Type B pancreatic cell (in vitro differentiated cells): ENCODE results near the gene ASIC3. TPM values are rescaled to one million over a fixed set of nuclear protein-coding genes. Genes with fewer than 3 reads are reported as not detected.

ENCODE experiments used
- DNase-seq: peaks from one replicate; pipeline ENCODE4 v3.0.0; 2021; ENCODE audit warnings: mixed read lengths; ENCODE audit not compliant: unreplicated experiment; ENCODE audit errors: extremely low spot score
- H3K27ac Mint-ChIP-seq: 2 replicates; pipeline ENCODE4 v1.8.0; 2021; ENCODE audit warnings: mild to moderate bottlenecking, mixed read lengths
- H3K27me3 Mint-ChIP-seq: 2 replicates; pipeline ENCODE4 v1.8.0; 2021; ENCODE audit warnings: mixed read lengths
- H3K36me3 Mint-ChIP-seq: 2 replicates; pipeline ENCODE4 v1.8.0; 2021; ENCODE audit warnings: mixed read lengths
- H3K4me1 Mint-ChIP-seq: one replicate; pipeline ENCODE4 v1.8.0; 2021; ENCODE audit warnings: mixed read lengths; ENCODE audit not compliant: unreplicated experiment
- H3K4me3 Mint-ChIP-seq: 2 replicates; pipeline ENCODE4 v1.8.0; 2021; ENCODE audit warnings: mild to moderate bottlenecking, mixed read lengths
- H3K9me3 Mint-ChIP-seq: 2 replicates; pipeline ENCODE4 v1.8.0; 2021; ENCODE audit warnings: mixed read lengths
- CTCF ChIP-seq: fragments of 200-600 bp; sonication (generic); conservative IDR thresholded peaks from 2 replicates; pipeline ENCODE4 v1.5.0; 2021; ENCODE audit warnings: antibody characterized with exemption, mild to moderate bottlenecking
- total RNA-seq: library from RNA; stranded (reverse); gene quantifications from 2 replicates; pipeline ENCODE4 v1.2.1, GENCODE V29; 2021; ENCODE audit warnings: low replicate concordance

The ASIC3 gene
- total RNA-seq, 1 donor from 2014 or later = 4.4 TPM

- peaks cover 18% of the 10 kb centered on the region for H3K27me3 Mint-ChIP-seq
Observed at GRCh38 chr7:151003572-151003971, 44.8 kb upstream of the ASIC3 start.

GRCh38 chr7:151005566-151005965, 42.8 kb upstream of the ASIC3 start:
- H3K27ac Mint-ChIP-seq = no peak overlapping the region
- H3K36me3 Mint-ChIP-seq = no peaks in the 10 kb centered on the region
- no peak for TF ChIP-seq CTCF
- H3K27me3 Mint-ChIP-seq = peaks cover 18% of the 10 kb centered on the region
- DNase-seq = no peak
- no peak overlapping the region for H3K4me3 Mint-ChIP-seq
- H3K4me1 Mint-ChIP-seq = peaks cover 13% of the 10 kb centered on the region
- H3K9me3 Mint-ChIP-seq = no peaks in the 10 kb centered on the region

More at GRCh38 chr7:151003572-151003971, 44.8 kb upstream of the ASIC3 start:
- DNase-seq = no peak
- no peak for TF ChIP-seq CTCF
- Mint-ChIP-seq H3K4me3 (no peak overlapping the region), H3K27ac (no peak overlapping the region), H3K36me3 (no peaks in the 10 kb centered on the region), H3K4me1 (peaks cover 8% of the 10 kb centered on the region), H3K9me3 (no peaks in the 10 kb centered on the region)

DNA sequence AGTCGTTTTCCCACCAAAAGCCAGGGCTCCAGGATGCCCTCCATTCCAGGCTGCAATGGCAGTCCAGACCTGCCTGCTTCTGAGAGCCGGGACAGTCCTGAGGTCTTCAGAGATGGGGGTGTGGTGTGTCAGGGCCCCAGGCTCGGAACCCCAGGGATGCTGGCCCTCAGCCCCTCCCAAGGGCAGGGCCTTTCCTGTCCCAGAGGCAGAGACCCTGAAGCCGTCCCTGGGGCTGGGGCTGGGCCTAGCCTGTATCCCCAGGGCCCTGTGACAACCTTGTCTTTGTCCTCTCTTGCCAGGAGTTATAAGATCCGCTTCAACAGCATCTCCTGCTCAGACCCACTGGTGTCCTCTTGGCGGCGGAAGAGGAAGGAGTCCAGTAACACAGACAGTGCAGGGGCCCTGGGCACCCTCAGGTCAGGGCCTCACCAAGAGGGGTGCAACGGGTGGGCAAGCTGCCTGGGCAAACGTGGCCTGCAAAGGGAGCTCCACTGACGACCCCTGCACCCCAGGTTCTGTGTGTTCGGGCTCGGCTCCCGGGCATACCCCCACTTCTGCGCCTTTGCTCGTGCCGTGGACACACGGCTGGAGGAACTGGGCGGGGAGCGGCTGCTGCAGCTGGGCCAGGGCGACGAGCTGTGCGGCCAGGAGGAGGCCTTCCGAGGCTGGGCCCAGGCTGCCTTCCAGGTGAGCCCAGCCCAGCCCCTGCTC, 41.6 kb upstream of the ASIC3 start:
- DNase-seq = no peak
- H3K9me3 Mint-ChIP-seq = no peaks in the 10 kb centered on the region
- H3K27me3 Mint-ChIP-seq = peaks cover 24% of the 10 kb centered on the region
- H3K27ac Mint-ChIP-seq = no peak overlapping the region
- H3K4me1 Mint-ChIP-seq = peaks cover 20% of the 10 kb centered on the region
- H3K36me3 Mint-ChIP-seq = no peaks in the 10 kb centered on the region
- no peak overlapping the region for H3K4me3 Mint-ChIP-seq
- no peak for TF ChIP-seq CTCF

DNA sequence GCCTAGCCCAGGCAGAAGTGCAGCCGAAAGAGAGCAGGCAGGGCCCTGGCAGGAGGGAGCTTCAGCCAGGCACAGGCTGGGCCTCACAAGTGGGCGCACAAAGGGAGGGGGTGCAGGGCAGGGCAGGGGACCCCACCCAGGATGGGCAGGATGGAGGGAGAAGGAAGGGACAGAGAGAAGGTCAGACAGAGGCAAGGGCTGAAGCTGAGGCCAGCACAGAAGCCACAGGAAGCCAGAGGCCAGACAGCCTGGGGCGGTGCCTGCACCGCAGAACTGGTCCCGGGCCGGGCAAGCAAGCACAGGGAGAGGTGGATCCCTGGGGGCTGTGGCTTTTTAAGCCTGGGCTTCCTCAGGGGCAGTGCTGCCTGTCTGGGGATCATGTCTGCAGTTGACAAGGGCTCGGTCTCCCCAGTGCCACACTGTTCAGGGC, 40.8 kb upstream of the ASIC3 start:
- no peak for TF ChIP-seq CTCF
- Mint-ChIP-seq H3K36me3 (no peaks in the 10 kb centered on the region), H3K9me3 (no peaks in the 10 kb centered on the region), H3K27me3 (peaks cover 32% of the 10 kb centered on the region), H3K4me3 (no peak overlapping the region), H3K27ac (no peak overlapping the region), H3K4me1 (peaks cover 28% of the 10 kb centered on the region)
- DNase-seq = no peak

DNA sequence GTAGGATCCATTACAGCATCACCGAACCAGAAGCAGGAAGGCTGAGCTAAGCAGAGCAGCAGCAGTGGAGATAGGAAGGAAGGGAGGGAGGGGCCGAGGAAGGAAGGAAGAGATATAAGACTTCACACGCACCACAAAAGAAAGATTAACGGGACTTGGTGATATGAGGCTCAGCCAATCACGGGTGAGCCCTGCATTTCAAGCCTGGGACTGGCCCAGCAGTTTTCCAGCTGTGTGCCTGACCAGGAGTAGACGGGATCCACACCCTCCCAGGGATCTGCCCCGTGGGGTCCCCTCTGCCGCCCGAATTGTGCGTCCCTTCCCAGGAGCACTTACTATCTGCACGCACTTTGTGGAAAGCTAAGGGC, 40.2 kb upstream of the ASIC3 start:
- Mint-ChIP-seq H3K27me3 (peaks cover 36% of the 10 kb centered on the region), H3K9me3 (no peaks in the 10 kb centered on the region), H3K4me1 (peaks cover 32% of the 10 kb centered on the region), H3K4me3 (no peak overlapping the region), H3K27ac (no peak overlapping the region), H3K36me3 (no peaks in the 10 kb centered on the region)
- TF ChIP-seq CTCF = no peak
- DNase-seq = no peak
